ENCODE measurements around the gene PPCDC. TPM values are rescaled to one million over a fixed set of nuclear protein-coding genes. Genes with fewer than 3 reads are reported as not detected.
"Not testable (repeated sequence)": the region's sequence is repeated elsewhere in the genome, so short reads cannot be mapped to it uniquely, and the experiment has no call there.

Gene PPCDC
- polyA plus RNA-seq, 3 donors, result 14.2 to 33.7 (median 18.7) TPM

DNA sequence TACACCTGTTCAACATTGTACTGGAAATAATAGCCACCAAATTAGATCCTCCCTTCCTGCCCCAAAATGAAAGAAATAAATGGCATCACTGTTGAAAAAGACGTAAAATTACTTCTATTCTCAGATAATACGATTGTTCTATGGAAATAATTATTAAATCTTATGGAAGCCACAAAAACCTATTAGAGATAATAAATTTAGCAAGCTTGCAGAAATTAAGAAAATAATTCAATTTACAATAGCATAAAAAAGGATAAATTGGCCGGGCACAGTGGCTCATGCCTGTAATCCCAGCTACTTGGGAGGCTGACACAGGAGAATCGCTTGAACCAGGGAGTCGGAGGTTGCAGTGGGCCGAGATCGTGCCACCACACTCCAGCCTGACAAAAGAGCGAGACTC is 57.8 kb downstream of the PPCDC start:
- Mint-ChIP-seq H3K9me3 (peaks cover 13 to 22% (median 14%) of the 10 kb centered on the region in 7 donors), H3K36me3 (peaks cover 4% of the 10 kb centered on the region in 2 donors), H3K27me3 (ENCODE audit: low read depth in 3 of 3) (peaks cover 2 to 4% (median 3%) of the 10 kb centered on the region in 3 donors), H3K27ac (no peak overlapping the region), H3K4me1 (peaks cover 23% of the 10 kb centered on the region), H3K4me3 (no peak overlapping the region)
- Histone ChIP-seq H3K79me2 (ENCODE audit: insufficient read depth, low read length) (no peaks in the 10 kb centered on the region), H3K9me3 (replicated peaks in 1 of 2; ENCODE audit: control insufficient read depth in 1 of 2, insufficient read depth in 1 of 2, low read length in 2 of 2) (peaks cover 4 to 7% of the 10 kb centered on the region in 2 donors), H3K36me3 (replicated peaks in 1 of 2; ENCODE audit: control insufficient read depth in 1 of 2, insufficient read depth in 2 of 2, low read length in 2 of 2) (no peaks in the 10 kb centered on the region), H3K9ac (ENCODE audit: insufficient read depth, low read length, poor library complexity, severe bottlenecking) (no peak overlapping the region), H3K4me3 (replicated peaks in 1 of 3; ENCODE audit: low read depth in 2 of 3, low read length in 3 of 3) (no peak overlapping the region), H4K20me1 (ENCODE audit: insufficient read depth, low read length) (no peaks in the 10 kb centered on the region), H3K27ac (ENCODE audit: low read depth in 1 of 2, low read length in 2 of 2) (no peak overlapping the region), H2AFZ (ENCODE audit: insufficient read depth, low read depth, low read length, poor library complexity, severe bottlenecking) (no peak overlapping the region), H3K27me3 (ENCODE audit: control insufficient read depth in 2 of 2, insufficient read depth in 2 of 2, low read length in 2 of 2) (no peaks in the 10 kb centered on the region), H3K4me2 (replicated peaks; ENCODE audit: extremely low read depth, low read length, poor library complexity, severe bottlenecking) (no peak overlapping the region), H3K4me1 (ENCODE audit: control insufficient read depth in 1 of 2, insufficient read depth in 2 of 2, low read length in 2 of 2) (peaks cover 21 to 27% of the 10 kb centered on the region in 2 donors)
- TF ChIP-seq, protein P1, sequence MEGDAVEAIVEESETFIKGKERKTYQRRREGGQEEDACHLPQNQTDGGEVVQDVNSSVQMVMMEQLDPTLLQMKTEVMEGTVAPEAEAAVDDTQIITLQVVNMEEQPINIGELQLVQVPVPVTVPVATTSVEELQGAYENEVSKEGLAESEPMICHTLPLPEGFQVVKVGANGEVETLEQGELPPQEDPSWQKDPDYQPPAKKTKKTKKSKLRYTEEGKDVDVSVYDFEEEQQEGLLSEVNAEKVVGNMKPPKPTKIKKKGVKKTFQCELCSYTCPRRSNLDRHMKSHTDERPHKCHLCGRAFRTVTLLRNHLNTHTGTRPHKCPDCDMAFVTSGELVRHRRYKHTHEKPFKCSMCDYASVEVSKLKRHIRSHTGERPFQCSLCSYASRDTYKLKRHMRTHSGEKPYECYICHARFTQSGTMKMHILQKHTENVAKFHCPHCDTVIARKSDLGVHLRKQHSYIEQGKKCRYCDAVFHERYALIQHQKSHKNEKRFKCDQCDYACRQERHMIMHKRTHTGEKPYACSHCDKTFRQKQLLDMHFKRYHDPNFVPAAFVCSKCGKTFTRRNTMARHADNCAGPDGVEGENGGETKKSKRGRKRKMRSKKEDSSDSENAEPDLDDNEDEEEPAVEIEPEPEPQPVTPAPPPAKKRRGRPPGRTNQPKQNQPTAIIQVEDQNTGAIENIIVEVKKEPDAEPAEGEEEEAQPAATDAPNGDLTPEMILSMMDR (IDR thresholded peaks at IDR 0.05), result no peak
- 94% methylated on average over 2 of the region's 8 CpGs for WGBS (ENCODE audit: insufficient coverage)
- DNase-seq, result no peak
- intact Hi-C loops (cut with micrococcal nuclease), result no loop called here

DNA sequence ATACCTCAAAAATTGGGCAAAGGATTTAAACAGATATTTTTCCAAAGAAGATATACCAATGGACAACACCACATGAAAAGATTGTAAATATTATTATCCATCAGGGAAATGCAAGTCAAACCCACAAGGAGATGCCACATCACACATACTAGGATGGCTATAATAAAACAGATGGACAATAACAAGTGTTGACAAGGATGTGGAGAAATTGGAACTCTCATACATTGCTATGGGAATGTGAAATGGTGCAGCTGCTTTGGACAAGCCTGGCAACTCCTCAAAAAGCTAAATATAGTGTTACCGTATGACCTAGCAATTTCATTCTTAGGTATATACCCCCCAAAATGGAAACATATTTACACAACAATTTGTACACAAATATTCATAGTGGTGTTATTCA is 59.3 kb downstream of the PPCDC start:
- no peaks in the 10 kb centered on the region for H3K27me3 ChIP-seq (ENCODE audit: control insufficient read depth in 2 of 2, insufficient read depth in 2 of 2, low read length in 2 of 2)
- no peak overlapping the region for H3K27ac Mint-ChIP-seq
- peaks cover 17% of the 10 kb centered on the region for H3K4me1 Mint-ChIP-seq
- no peak overlapping the region for H3K4me2 ChIP-seq (replicated peaks; ENCODE audit: extremely low read depth, low read length, poor library complexity, severe bottlenecking)
- no peaks in the 10 kb centered on the region for H3K9me3 ChIP-seq (replicated peaks in 1 of 2; ENCODE audit: control insufficient read depth in 1 of 2, insufficient read depth in 1 of 2, low read length in 2 of 2)
- H3K9me3 Mint-ChIP-seq, result peaks cover 8 to 22% (median 18%) of the 10 kb centered on the region in 7 donors
- H4K20me1 ChIP-seq (ENCODE audit: insufficient read depth, low read length), result no peaks in the 10 kb centered on the region
- no peak overlapping the region for H3K4me3 Mint-ChIP-seq
- H3K79me2 ChIP-seq (ENCODE audit: insufficient read depth, low read length), result no peaks in the 10 kb centered on the region
- H3K27ac ChIP-seq (ENCODE audit: low read depth in 1 of 2, low read length in 2 of 2), result no peak overlapping the region
- peaks cover 9 to 15% of the 10 kb centered on the region in 2 donors for H3K4me1 ChIP-seq (ENCODE audit: control insufficient read depth in 1 of 2, insufficient read depth in 2 of 2, low read length in 2 of 2)
- no peaks in the 10 kb centered on the region for H3K36me3 ChIP-seq (replicated peaks in 1 of 2; ENCODE audit: control insufficient read depth in 1 of 2, insufficient read depth in 2 of 2, low read length in 2 of 2)
- no peak for DNase-seq
- peaks cover 6 to 10% of the 10 kb centered on the region in 2 donors for H3K36me3 Mint-ChIP-seq
- H3K27me3 Mint-ChIP-seq (ENCODE audit: low read depth in 3 of 3), result peaks cover 2 to 4% (median 3%) of the 10 kb centered on the region in 3 donors
- H3K9ac ChIP-seq (ENCODE audit: insufficient read depth, low read length, poor library complexity, severe bottlenecking), result no peak overlapping the region
- H2AFZ ChIP-seq (ENCODE audit: insufficient read depth, low read depth, low read length, poor library complexity, severe bottlenecking), result no peak overlapping the region
- TF ChIP-seq, protein P1 (IDR thresholded peaks at IDR 0.05), result no peak
- WGBS (ENCODE audit: insufficient coverage), result no CpG with 5 or more reads among the region's 1 CpG
- intact Hi-C loops (cut with micrococcal nuclease), result no loop called here
- no peak overlapping the region for H3K4me3 ChIP-seq (replicated peaks in 1 of 3; ENCODE audit: low read depth in 2 of 3, low read length in 3 of 3)

DNA sequence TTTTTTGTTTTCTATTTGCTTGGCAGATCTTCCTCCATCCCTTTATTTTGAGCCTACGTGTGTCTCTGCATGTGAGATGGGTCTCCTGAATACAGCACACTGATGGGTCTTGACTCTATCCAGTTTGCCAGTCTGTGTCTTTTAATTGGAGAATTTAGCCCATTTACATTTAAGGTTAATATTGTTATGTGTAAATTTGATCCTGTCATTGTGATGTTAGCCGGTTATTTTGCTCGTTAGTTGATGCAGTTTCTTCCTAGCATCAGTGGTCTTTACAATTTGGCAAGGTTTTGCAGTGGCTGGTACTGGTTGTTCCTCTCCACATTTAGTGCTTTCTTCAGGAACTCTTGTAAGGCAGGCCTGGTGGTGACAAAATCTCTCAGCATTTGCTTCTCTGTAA is 62.3 kb downstream of the PPCDC start:
- 100% methylated on average over 1 of the region's 3 CpGs for whole genome bisulfite sequencing (ENCODE audit: insufficient coverage)
- H3K4me2 ChIP-seq (replicated peaks; ENCODE audit: extremely low read depth, low read length, poor library complexity, severe bottlenecking); H3K27ac ChIP-seq (ENCODE audit: low read depth in 1 of 2, low read length in 2 of 2); H3K36me3 Mint-ChIP-seq; H3K4me3 Mint-ChIP-seq; H3K9ac ChIP-seq (ENCODE audit: insufficient read depth, low read length, poor library complexity, severe bottlenecking); H3K4me3 ChIP-seq (replicated peaks in 1 of 3; ENCODE audit: low read depth in 2 of 3, low read length in 3 of 3); H3K27ac Mint-ChIP-seq; H2AFZ ChIP-seq (ENCODE audit: insufficient read depth, low read depth, low read length, poor library complexity, severe bottlenecking); H3K9me3 ChIP-seq (replicated peaks in 1 of 2; ENCODE audit: control insufficient read depth in 1 of 2, insufficient read depth in 1 of 2, low read length in 2 of 2); H3K27me3 ChIP-seq (ENCODE audit: control insufficient read depth in 2 of 2, insufficient read depth in 2 of 2, low read length in 2 of 2); H3K27me3 Mint-ChIP-seq (ENCODE audit: low read depth in 3 of 3); H4K20me1 ChIP-seq (ENCODE audit: insufficient read depth, low read length); H3K36me3 ChIP-seq (replicated peaks in 1 of 2; ENCODE audit: control insufficient read depth in 1 of 2, insufficient read depth in 2 of 2, low read length in 2 of 2); DNase-seq; H3K79me2 ChIP-seq (ENCODE audit: insufficient read depth, low read length); intact Hi-C loops (cut with micrococcal nuclease): not testable (repeated sequence)
- Mint-ChIP-seq H3K9me3 (peaks cover 8 to 22% (median 18%) of the 10 kb centered on the region in 7 donors), H3K4me1 (peaks cover 24% of the 10 kb centered on the region)
- peaks cover 16 to 21% of the 10 kb centered on the region in 2 donors for H3K4me1 ChIP-seq (ENCODE audit: control insufficient read depth in 1 of 2, insufficient read depth in 2 of 2, low read length in 2 of 2)

Measured in CD14-positive monocyte (primary cell).